ENCODE measurements around the gene EXTL1.

Gene EXTL1

DNA sequence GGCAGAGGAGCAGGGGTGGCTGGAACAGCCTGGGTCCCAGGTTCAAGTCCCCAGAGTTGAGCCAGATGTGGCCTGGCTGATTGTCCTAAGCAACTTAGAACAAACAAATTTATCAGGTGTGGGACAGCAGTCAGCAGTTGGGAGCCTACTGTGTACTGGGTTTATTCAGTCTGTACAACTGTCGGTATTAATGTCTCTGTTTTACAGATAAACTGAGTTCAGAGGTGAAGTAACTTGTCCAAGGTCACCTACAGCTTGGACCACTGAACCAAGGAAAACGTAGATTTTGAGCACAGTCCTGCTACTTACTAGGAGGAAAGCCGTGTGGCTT, 60.4 kb downstream of the EXTL1 start:
- no peak for TF ChIP-seq CEBPB (IDR thresholded peaks at IDR 0.05)
- TF ChIP-seq, protein P1, sequence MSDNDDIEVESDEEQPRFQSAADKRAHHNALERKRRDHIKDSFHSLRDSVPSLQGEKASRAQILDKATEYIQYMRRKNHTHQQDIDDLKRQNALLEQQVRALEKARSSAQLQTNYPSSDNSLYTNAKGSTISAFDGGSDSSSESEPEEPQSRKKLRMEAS (IDR thresholded peaks at IDR 0.05) = no peak
- TF ChIP-seq YY1 (IDR thresholded peaks at IDR 0.05; ENCODE audit: low read depth) = no peak
- TF ChIP-seq RAD21 (IDR thresholded peaks at IDR 0.05; ENCODE audit: low read depth) = no peak
- TF ChIP-seq ZBTB7A (IDR thresholded peaks at IDR 0.05; ENCODE audit: low read depth) = no peak
- TF ChIP-seq, protein P2, sequence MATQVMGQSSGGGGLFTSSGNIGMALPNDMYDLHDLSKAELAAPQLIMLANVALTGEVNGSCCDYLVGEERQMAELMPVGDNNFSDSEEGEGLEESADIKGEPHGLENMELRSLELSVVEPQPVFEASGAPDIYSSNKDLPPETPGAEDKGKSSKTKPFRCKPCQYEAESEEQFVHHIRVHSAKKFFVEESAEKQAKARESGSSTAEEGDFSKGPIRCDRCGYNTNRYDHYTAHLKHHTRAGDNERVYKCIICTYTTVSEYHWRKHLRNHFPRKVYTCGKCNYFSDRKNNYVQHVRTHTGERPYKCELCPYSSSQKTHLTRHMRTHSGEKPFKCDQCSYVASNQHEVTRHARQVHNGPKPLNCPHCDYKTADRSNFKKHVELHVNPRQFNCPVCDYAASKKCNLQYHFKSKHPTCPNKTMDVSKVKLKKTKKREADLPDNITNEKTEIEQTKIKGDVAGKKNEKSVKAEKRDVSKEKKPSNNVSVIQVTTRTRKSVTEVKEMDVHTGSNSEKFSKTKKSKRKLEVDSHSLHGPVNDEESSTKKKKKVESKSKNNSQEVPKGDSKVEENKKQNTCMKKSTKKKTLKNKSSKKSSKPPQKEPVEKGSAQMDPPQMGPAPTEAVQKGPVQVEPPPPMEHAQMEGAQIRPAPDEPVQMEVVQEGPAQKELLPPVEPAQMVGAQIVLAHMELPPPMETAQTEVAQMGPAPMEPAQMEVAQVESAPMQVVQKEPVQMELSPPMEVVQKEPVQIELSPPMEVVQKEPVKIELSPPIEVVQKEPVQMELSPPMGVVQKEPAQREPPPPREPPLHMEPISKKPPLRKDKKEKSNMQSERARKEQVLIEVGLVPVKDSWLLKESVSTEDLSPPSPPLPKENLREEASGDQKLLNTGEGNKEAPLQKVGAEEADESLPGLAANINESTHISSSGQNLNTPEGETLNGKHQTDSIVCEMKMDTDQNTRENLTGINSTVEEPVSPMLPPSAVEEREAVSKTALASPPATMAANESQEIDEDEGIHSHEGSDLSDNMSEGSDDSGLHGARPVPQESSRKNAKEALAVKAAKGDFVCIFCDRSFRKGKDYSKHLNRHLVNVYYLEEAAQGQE (IDR thresholded peaks at IDR 0.05; ENCODE audit: low read depth) = no peak
- no peak for TF ChIP-seq TAF1 (IDR thresholded peaks at IDR 0.05; ENCODE audit: low read depth)
- TF ChIP-seq TCF12 (IDR thresholded peaks at IDR 0.05; ENCODE audit: low read depth) = no peak
- no peak for TF ChIP-seq TEAD4 (IDR thresholded peaks at IDR 0.05)
- TF ChIP-seq FOXM1 (IDR thresholded peaks at IDR 0.05; ENCODE audit: borderline replicate concordance, low read depth) = no peak
- TF ChIP-seq NFIC (IDR thresholded peaks at IDR 0.05) = no peak
- TF ChIP-seq EGR1 (IDR thresholded peaks at IDR 0.05) = no peak
- TF ChIP-seq EP300 (IDR thresholded peaks at IDR 0.05; ENCODE audit: borderline replicate concordance) = no peak

DNA sequence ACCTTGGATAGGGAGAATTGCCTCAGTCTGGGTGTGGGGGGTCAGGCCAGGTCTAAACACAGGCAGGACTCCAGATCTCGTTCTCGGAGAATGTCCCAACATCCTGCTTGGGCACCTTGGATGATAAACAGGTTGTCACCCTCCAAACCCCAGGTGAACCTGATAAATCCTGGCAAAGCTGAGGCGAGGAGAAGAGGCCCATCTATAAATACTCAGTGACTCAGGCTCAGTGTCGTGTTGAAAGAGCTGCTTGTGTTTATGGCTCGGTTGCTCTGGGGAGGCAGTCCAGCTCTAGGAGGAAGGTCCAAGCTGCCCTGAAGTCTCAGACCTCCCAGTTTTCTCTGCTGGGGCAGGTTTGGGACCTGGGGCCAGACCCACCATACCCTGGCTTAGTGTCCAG, 61.6 kb downstream of the EXTL1 start:
- TF ChIP-seq RAD21 (IDR thresholded peaks at IDR 0.05; ENCODE audit: low read depth) (no peak), EP300 (IDR thresholded peaks at IDR 0.05; ENCODE audit: borderline replicate concordance) (no peak), ZBTB7A (IDR thresholded peaks at IDR 0.05; ENCODE audit: low read depth) (no peak), CREB1 (IDR thresholded peaks at IDR 0.05; ENCODE audit: low read depth) (no peak), YY1 (IDR thresholded peaks at IDR 0.05; ENCODE audit: low read depth) (no peak), TEAD4 (IDR thresholded peaks at IDR 0.05) (no peak), TCF12 (IDR thresholded peaks at IDR 0.05; ENCODE audit: low read depth) (no peak), FOXM1 (IDR thresholded peaks at IDR 0.05; ENCODE audit: borderline replicate concordance, low read depth) (no peak)
- TF ChIP-seq, protein P1 (IDR thresholded peaks at IDR 0.05) = no peak
- TF ChIP-seq, protein P2 (IDR thresholded peaks at IDR 0.05; ENCODE audit: low read depth) = no peak

DNA sequence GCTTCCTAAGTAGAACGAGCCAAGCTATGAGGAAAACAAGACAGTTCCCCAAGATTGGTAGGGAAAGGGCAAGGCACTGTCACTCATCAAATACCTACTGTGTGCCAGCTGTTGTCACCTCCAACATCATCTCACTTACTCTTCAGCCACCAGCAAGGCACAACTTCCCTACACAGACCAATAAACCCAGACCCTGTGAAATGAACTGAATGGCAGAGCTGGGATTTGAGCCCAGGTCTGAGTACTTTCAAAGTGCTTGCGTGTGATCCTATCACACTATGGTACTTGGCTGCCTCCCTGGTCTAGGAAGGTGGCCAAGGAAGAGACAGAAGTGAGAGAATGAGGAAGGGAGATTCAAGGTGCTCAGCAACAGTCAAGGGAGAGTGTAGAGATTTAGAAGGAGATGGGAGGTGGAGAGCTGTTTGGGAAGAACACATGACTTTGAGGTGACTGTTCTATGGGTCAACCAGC, 62.6 kb downstream of the EXTL1 start:
- TF ChIP-seq FOXM1 (IDR thresholded peaks at IDR 0.05; ENCODE audit: borderline replicate concordance, low read depth) (no peak), YY1 (IDR thresholded peaks at IDR 0.05; ENCODE audit: low read depth) (no peak), TEAD4 (IDR thresholded peaks at IDR 0.05) (no peak), NFIC (IDR thresholded peaks at IDR 0.05) (no peak), TAF1 (IDR thresholded peaks at IDR 0.05; ENCODE audit: low read depth) (no peak), CEBPB (IDR thresholded peaks at IDR 0.05) (no peak)
- TF ChIP-seq, protein P3, sequence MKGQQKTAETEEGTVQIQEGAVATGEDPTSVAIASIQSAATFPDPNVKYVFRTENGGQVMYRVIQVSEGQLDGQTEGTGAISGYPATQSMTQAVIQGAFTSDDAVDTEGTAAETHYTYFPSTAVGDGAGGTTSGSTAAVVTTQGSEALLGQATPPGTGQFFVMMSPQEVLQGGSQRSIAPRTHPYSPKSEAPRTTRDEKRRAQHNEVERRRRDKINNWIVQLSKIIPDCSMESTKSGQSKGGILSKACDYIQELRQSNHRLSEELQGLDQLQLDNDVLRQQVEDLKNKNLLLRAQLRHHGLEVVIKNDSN (IDR thresholded peaks at IDR 0.05) = no peak

DNA sequence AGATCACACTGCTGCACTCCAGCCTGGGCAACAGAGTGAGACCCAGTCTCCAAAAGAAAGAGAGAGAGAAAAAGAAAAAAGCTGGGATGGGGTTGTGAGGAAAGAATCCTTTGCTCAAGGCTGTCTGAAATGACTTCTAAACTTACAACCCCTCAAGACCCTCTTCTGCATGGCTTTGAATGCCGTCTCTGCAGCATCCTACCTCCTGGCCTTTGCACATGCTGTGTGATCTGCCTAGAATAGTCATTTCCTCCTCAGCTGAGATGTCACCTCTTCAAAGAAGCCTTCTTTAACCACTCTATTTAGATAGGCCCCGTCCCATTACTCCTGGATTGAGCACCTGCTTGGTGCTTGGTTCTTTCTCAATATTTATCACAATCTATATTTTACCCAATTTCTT, 63.3 kb downstream of the EXTL1 start:
- TF ChIP-seq CREB1 (IDR thresholded peaks at IDR 0.05; ENCODE audit: low read depth) = no peak
- no peak for TF ChIP-seq EGR1 (IDR thresholded peaks at IDR 0.05)
- TF ChIP-seq TAF1 (IDR thresholded peaks at IDR 0.05; ENCODE audit: low read depth) = no peak
- no peak for TF ChIP-seq TEAD4 (IDR thresholded peaks at IDR 0.05)
- no peak for TF ChIP-seq RAD21 (IDR thresholded peaks at IDR 0.05; ENCODE audit: low read depth)
- no peak for TF ChIP-seq EP300 (IDR thresholded peaks at IDR 0.05; ENCODE audit: borderline replicate concordance)
- no peak for TF ChIP-seq FOXM1 (IDR thresholded peaks at IDR 0.05; ENCODE audit: borderline replicate concordance, low read depth)

All from Ishikawa (cell line).